Hepatic stellate cell (primary cell): ENCODE results near the gene ERC2.
A peak's percentile ranks its signal among the peaks of the same experiment; 100 is the strongest.
"Not testable (repeated sequence)": the region's sequence is repeated elsewhere in the genome, so short reads cannot be mapped to it uniquely, and the experiment has no call there.

Source experiments
- DNase-seq: peaks from one replicate; pipeline ENCODE4 v3.0.0; 2011; ENCODE audit warnings: low spot score

Gene ERC2

DNA sequence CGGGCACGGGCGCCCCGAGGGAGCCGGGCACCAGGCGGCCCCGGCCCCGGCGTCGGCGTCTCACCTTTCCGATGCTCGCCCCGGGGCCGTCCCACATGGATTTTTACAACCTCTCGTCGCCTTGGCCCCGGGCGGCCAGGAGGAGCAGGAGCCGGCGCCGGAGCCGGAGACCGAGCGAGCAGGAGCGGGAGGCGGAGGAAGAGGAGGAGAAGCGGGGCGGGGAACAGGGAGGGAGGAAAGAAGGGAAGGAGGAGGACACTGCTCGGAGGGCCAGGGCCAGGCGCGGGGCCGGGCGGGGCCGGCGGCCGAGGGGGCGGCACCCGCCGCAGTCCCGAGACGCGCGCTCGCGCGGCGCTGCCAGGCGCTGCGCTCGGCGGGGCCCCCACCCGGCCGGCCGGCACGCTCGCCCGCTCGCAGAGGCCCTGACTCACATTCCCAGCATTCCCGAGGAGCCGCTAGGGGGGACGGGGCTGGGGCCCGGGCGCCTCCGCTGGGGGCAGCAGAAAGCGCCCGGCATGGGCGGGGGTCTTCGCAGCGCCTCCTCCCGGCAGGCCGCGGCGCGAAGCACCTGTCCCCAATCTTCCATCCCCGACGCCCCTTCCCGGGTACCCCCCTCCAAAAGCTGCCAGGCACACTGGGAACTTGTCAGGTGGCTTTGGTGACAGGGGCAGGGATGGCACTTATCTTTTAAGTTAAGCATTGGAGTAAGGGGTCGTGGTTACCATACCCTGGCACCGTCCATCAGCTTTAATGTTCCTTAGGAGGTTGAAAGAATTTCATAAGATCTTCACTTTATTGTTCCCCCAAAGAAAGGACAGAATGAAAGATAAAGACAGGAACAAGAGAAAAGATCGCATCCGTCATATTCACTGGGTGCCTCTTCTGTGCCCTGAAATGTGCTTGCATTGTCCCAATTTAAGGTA is at the start of gene ERC2:
TSS of gene ERC2 (minus strand) at position 284 of the 923 bp plus-strand sequence.
- DNase-seq = peak; percentile 7

DNA sequence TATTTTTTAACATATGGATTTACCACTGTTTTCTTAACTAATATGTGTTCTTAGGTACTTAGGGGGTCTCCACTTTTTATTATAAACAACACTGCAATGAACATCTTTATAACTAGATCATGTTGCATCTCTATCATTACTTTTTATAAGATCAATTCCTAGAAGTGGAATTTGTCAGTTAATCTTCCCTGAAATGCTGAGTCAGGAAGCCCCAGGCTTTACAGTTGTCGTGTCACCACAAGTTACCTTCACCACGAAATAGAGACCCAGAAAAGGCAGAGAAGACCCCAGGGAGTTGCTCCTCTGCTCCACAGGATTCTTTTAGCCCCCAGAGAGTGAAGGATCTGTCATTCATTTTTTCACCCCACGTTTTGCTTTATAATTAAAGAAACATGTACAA is 34.5 kb upstream of the ERC2 start:
- no peak for DNase-seq

DNA sequence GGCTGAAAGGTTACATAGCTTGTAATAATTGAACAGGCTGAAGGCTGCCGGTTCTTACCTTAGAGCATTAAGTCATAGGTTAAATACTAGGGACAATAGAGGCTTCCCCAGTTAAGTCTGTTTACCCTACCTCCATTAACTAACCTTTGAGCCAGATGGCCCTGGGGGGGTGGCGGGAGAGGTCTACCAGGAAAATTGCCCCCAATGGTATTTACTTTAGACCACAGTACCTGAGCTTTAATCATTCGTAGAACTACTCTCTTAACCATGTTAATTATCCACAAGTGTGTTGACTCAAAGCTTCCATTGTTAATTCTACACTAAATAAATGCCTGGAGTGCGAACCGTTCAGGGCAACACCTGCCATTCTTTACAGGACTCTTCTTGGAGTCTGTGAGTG is 28.1 kb upstream of the ERC2 start:
- DNase-seq = not testable (repeated sequence)

DNA sequence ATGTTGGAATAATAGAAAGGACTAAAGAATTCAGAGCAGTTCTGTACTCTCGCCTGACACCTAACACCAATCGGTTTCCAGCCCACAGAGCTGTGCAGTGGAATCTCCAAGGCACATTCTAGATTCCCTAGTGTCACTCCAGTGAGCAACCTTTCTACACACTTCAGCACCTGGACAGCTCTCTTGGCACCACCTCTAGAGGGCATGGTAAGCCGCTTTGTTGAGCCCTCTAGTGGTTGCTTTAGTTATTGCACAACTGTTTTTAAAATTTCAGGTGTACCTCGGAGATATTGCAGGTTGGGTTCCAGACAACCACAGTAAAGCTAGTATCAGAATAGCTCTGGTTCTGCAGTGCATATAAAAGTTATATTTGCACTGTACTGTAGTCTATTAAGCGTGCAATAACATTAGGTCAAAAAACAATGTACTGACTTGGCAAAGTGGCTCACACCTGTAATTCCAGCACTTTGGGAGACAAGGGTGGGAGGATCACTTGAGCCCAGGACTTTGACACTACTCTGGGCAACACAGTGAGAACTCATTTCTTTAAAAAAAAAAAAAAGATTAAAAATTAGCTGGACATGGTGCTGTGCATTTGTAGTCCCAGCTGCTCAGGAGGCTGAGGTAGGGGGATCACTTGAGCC is 26.5 kb upstream of the ERC2 start:
- DNase-seq = peak; percentile 61

DNA sequence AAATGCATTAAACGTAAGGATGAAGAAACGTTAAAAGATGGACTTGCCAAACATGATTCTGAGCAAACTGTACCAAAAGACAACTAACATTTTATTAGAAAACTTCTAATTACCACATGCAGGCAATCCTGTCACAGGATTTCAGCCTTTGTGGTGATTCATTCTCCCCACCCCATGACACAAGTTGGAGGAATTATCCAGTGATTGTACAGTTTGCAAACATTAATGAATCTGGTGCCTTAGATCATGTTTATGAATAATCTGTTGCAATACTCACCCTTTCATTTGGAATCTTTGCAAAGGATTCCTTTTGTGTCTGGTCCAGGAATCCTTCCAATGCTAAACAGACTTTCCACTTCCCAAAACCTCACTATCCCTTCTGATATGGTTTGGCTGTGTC is 23.3 kb upstream of the ERC2 start:
- DNase-seq = no peak

DNA sequence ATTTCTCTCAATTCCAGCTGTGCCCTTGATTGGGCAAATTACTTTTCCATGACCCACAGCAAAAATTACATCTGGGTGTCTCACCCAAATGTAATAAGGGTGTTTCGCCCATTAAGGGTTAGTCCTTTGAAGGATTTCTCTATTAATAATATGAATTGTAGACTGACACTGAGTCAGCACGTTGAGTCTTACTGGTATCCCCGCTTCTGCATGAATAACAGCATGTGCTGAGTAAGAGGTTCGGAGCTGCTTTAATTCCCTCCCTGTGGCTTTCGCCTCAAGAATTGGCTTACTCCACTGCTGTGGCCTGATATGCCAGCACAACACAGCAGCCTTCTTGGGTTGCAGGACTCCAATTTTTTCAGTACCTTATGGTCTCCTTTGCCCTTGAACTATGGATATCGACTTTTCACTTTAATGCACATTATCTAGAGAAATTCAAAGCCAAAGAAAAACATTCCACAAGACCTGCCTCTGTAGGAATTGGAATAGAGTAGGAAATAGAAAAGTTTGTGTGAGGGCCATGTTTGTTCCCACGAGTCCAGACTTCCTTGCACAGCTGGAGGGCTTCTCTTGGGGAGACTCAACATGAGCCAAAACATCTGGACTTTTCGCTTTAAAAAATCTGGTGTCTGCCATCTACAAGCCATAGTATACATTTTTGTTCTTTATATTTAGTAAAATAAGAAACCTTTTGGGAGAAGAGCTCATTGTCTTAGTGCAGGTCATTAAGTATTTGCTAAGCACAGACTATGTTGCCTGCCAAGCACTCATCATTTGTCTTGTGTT is 20.7 kb upstream of the ERC2 start:
- DNase-seq = no peak

DNA sequence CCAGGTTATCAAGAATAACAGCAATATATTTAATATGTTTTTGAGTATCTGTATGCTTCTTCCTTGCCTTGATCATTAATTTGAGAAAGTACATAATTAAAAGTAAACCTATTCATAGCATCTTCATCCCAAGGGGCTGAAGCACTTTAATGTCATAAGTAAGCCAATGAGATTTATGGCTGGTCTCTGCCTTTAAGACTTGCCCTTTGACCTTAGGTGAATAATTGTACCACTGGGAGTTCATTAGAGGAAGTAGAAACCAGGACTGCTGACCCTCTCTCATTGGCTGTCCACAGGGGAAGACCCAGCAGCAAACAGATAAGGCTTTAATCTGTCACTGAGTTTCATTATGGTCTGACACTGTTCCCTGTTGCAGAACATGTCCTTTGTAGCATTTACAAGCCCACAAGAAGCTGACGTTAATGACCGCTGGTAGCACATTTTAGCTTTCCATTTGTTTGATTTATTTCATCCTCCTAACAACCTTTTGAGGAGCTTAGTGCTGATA is 16.3 kb upstream of the ERC2 start:
- DNase-seq = no peak

DNA sequence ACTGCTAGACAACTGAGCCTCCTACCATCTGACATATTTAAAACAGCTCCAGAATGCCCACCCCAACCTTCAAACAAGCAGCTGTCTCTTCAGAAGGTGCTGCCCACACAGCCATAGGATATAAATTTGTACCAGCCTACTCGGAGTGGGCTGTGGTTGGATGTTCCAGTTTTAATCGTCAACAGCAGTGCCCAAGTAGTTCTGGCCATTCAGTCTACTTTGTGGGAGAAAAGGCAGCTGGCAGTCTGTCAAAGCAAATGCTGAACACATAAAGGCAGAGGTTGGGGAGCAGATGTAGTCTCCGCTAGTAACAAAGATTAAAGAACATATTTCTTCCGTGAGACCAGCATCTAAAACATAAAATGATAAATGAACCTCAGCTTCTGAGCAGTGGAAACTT is 15.9 kb upstream of the ERC2 start:
- DNase-seq = no peak

DNA sequence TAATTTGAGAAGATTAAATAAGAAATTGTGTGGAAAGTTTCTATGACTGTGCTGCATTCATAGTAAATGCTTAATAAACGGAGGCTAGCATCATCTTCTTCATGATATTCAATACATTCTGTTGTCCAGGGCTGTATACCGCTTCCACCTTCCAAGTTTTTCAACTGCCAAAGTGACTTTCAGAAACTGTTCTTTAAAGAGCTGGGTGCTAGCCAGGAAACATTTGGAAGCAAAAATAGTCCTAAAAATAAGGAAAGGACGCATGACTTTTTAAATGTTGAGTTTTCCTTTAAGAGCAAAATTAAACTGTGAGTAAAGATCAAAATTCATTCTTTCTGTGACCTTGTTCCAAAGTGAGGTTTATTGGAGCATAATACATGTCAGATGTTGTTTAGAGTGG is 9.4 kb upstream of the ERC2 start:
- no peak for DNase-seq

DNA sequence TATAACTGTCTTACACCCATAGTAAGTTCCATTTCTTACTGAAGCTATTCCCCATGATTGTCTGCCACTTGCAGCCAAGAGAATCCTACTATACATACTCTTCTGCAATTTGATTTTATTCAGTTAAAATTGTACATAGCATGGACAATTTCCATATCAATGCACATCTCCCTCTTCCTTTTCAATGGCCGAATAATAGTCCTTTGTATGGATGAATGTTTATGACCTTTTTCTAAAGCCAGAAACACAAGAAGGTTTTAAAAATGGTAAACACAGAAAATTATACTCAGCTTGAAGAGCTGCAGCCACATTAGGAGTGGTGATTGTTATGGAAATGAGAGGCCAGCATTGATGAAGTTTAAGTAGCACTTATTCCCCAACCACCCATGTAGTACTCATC is 8.5 kb upstream of the ERC2 start:
- DNase-seq = no peak

DNA sequence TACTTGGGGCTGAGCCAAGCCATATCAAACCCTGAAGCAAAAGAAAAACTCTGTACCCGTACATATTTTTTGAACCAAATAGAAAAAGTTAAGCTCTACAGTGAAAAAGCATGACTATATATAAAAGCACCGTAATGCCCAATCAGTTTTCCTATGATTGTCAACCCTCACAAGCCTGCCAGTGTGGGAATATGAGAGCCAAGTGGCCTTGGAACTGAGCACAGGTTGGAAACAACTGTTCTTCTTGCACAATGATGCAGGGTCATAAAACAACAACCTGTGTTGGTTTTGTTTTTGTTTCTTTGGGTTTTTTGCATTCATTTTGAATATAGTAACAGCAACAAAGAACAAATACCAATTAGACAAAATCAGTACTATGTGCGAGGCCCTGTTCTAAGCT is 3.5 kb upstream of the ERC2 start:
- no peak for DNase-seq

DNA sequence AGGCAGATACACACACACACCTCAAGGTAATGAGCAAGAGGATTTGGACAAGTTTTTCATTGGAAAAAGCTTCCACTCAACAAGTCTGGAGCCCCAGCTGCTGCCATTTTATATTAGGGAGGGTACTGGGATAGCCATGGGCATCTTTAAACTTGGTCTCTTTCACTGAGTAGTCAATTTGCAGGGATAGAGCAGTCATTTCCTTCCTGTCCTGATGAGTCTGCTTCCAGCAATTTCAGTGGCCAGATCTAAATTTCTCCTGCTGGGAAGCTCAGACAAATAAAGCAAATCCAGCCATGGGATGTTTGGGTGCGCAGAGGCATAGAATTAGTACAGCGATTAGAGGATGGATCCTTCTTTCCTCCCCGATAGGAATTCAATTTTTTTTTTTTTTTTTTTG is 874 bp upstream of the ERC2 start:
- no peak for DNase-seq

DNA sequence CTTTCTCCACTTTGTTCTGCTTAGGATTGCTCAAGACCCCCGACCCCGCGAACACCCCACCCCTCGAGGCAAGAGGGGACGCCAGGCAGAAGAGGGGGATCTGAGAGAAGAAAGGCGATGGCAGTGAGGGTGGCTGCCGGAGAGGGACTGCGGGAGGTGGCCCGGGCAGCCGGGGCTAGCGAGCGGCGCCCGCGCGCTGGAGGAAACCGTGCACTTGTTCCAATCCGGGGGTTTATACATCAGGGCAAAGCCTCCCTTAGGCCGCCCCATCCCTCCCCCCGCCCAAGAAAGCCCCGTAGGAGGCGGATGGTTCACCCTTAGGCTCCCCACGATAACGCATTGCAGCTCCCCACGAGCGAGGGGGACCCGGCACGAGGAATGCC is 475 bp downstream of the ERC2 start:
- no peak for DNase-seq

DNA sequence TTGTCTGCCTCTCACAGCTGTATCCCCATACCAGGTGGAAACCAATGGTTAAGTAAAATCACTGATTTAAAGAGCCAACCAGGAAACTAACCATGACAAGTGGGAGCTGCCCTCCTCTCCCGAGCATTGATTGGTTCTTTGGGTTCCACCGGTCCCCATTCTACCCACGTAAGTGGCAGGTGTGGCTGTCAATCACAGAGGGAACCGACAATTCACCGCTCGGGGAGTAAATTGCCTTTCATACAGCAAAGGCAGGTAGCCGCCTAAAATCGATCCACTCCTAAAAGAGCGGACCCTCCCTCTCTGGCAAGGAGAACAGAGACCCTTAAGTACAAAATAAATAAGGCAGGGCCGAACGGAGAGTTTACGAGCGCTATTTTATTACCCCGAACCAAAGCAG is 1.2 kb downstream of the ERC2 start:
- no peak for DNase-seq

DNA sequence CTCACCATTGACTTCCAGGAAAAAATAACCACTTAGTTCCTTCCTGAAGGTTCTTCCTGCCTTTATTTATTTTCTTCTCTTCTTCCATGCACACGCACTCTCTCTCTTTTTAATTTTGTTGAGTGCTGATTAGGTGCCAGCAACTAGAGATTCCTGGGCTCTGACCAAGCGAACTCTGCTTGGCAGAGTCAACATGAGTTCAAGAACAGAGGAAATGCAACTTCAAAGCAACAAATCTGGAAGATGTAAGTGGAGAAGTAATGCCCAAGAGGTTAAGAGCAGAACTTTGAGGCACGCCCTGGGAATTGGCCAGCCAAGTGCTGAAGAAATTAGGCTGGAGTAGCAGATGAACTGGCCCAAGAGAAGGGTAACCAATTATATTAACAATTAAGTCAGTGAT is 8.5 kb downstream of the ERC2 start:
- no peak for DNase-seq

DNA sequence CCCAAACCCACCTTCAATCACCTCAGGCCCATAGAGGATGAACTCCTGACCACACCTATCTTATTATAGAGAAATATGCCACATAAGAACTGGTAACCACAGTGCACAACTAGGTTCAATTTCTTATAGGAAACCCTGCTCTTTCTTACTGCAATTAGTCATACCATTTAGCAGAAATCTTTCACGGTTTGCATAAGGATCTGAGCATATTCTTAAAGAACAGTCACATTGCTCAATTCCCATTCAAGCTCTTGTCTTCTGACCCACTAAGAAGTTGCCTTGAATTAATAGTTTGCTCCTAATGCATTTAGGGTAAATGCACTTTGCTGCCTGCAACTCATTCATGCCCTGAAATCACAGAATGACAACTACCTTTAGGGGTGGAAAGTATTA is 9.2 kb downstream of the ERC2 start:
- DNase-seq = no peak

DNA sequence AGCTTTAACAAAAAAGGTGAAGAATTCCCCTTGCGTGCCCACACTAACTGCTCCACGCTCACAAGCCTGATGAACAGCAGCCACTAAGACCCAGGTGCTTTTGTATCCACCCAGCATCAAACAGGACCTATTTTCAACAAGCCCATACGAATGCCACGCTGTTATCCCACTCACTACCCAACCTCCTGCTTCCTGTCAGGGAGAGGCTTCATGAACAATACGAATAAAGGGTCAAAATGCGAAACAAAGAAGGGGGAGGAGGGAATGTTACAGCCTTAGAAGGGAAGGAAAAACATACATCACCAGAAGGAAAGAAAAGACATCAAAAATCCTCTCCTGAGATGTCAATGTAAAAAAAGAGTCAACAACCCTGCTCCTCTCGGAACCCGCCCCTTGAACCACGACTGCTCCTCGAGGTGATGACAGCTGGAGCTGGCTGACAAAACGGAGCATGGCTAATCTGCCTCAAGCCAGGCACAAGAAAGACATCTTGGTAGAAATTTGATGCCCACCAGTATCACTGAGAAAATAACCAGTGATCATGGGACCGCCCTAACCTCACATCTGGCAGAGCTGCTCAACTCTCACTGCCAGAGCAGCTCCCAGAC is 9.7 kb downstream of the ERC2 start:
- no peak for DNase-seq

DNA sequence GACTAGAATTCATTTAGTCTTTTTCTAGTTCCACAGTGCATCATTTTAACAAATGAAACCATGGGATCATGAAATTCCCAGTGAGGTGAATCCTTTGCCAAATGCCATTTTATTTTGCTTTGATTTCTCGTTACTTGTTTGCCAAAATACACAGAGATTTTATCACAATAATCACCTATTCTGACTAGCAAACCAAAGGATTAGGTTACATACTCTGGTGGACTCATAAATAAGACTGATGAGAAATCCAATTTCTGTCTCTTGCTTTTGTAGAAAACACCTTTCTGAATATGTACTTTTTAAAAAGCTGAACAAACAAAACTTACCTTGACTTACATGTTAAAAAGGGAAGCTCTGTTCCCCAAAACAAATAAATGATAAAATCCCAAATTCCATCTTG is 12.2 kb downstream of the ERC2 start:
- DNase-seq = no peak

DNA sequence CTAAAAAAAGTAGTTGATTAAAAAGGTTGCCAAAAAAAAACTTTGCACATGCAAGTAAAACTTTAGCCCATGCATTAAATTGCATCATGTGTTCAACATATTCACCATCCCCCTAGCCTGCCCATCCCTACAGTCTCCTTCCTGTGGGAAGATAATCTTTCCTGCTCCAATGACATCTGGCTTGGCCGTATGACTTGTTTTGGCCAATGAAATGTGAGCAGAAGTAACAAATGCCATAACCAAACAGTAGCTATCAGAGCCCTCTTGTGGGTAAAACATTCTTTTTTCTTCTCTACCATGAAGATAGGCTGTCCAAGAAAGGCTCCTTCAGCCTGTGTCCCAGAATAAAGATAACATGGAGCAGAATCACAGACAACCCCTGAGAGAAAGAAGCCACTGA is 15.3 kb downstream of the ERC2 start:
- DNase-seq = no peak

DNA sequence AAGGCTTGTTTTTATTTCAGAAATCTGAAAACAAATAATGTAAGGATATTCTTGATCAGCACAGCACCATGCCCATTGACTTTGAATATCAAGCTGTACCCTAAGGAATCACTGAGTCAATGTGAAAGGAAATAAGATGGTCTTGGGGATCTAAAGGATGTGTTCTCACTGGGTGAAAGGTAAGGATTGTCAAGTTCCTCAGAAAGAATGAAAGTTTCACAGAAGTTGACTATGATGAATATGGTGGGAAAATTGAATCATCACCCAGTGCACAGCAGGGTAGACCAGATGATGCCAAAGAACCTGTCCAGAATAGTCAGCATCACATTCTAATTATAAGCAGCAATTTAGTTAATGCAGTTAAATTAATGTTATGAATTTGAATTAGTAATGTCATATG is 16.2 kb downstream of the ERC2 start:
- no peak for DNase-seq

DNA sequence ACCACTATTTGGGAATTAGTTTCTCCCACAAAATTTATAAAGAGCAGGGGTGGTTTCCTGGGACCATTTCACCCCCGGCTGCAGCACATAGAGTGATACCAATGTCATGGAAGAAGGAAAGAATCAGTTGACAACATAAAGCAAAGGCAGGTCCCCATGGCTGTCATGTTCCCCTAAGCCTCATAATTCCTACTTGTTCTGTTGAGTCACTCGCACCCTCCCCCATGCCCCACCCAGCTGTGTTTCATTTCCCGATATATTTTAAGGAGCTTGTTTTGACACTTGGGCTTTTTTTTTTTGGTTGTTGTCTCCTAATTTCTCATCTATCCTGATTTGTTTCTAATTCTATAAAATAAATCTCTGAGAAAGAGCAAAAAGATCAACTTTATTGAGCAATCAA is 24.9 kb downstream of the ERC2 start:
- no peak for DNase-seq

DNA sequence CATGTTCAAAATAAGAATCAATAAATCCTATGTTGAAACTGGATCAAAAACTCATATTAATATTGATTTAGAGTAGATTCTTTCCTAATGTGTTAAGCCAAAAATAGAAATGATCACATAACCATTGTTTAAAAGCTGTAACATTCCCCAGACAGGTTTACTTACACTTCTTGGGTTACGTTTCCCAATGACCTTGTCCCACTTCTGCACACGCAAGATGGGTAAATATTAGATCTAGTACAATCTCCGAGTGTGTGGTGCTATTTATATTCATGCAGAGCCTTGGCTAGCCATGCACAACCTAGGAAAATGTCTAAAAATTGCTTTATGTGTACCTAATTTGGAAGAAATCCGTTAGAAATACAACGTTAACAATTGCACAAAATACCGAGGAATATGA is 39.6 kb downstream of the ERC2 start:
- no peak for DNase-seq
